ENCODE results near the gene MBD6. TPM values are rescaled to one million over a fixed set of nuclear protein-coding genes. Genes with fewer than 3 reads are reported as not detected.

The MBD6 gene
- total RNA-seq, 1 donor from 2014 or later = 158 TPM

DNA sequence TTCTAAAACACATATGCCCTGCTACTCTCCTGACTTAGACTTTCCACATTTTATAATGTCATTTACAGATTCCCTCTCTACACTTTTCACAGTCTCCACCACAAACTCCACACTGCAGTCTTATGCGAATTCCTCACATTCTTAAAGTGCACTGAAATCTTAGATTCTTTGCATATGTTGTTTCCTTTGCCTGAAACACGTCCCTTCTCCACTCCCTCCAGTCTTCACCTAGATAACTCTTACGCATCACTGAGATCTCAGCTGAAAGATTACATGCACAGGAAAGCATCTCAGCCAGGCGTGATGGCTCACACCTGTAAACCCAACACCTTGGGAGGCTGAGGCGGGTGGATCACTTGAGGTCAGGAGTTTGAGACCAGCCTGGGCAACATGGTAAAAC is 39.2 kb upstream of the MBD6 start:
- H3K9me3 Mint-ChIP-seq (ENCODE audit: low read depth) = no peaks in the 10 kb centered on the region
- H3K4me1 Mint-ChIP-seq (ENCODE audit: low read depth) = peaks cover 3% of the 10 kb centered on the region
- no peak for DNase-seq (ENCODE audit: low spot score, unreplicated experiment)
- no peaks in the 10 kb centered on the region for H3K36me3 Mint-ChIP-seq (ENCODE audit: insufficient read depth)
- H3K27ac Mint-ChIP-seq = no peak overlapping the region
- TF ChIP-seq, protein P1, sequence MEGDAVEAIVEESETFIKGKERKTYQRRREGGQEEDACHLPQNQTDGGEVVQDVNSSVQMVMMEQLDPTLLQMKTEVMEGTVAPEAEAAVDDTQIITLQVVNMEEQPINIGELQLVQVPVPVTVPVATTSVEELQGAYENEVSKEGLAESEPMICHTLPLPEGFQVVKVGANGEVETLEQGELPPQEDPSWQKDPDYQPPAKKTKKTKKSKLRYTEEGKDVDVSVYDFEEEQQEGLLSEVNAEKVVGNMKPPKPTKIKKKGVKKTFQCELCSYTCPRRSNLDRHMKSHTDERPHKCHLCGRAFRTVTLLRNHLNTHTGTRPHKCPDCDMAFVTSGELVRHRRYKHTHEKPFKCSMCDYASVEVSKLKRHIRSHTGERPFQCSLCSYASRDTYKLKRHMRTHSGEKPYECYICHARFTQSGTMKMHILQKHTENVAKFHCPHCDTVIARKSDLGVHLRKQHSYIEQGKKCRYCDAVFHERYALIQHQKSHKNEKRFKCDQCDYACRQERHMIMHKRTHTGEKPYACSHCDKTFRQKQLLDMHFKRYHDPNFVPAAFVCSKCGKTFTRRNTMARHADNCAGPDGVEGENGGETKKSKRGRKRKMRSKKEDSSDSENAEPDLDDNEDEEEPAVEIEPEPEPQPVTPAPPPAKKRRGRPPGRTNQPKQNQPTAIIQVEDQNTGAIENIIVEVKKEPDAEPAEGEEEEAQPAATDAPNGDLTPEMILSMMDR (IDR thresholded peaks at IDR 0.05; ENCODE audit: unreplicated experiment) = no peak
- H3K4me3 Mint-ChIP-seq (ENCODE audit: low read depth) = no peak overlapping the region
- peaks cover 41% of the 10 kb centered on the region for H3K27me3 Mint-ChIP-seq

DNA sequence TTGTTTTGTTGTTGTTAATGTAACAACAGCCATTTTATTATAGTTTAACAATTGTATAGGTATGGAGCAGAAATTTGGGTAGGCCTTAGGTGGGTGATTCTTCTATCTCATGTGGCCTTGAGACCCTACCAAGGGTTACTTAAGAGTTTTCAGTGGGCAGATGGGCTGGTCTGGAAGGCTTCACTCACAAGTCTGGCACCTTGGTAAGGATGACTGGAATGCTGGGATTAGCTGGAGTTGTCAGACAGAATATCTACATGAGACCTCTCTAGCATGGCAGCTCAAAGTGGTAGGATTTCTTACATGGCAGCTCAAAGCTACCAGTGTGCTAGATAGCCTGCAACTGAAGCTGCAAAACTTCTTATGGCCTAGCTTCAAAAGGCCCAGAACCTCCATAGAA is 36.9 kb upstream of the MBD6 start:
- TF ChIP-seq, protein P1 (IDR thresholded peaks at IDR 0.05; ENCODE audit: unreplicated experiment) = no peak
- no peaks in the 10 kb centered on the region for H3K9me3 Mint-ChIP-seq (ENCODE audit: low read depth)
- no peak overlapping the region for H3K4me3 Mint-ChIP-seq (ENCODE audit: low read depth)
- H3K36me3 Mint-ChIP-seq (ENCODE audit: insufficient read depth) = peaks cover 7% of the 10 kb centered on the region
- no peak for DNase-seq (ENCODE audit: low spot score, unreplicated experiment)
- peaks cover 12% of the 10 kb centered on the region for H3K4me1 Mint-ChIP-seq (ENCODE audit: low read depth)
- no peak overlapping the region for H3K27ac Mint-ChIP-seq
- H3K27me3 Mint-ChIP-seq = peaks cover 18% of the 10 kb centered on the region

DNA sequence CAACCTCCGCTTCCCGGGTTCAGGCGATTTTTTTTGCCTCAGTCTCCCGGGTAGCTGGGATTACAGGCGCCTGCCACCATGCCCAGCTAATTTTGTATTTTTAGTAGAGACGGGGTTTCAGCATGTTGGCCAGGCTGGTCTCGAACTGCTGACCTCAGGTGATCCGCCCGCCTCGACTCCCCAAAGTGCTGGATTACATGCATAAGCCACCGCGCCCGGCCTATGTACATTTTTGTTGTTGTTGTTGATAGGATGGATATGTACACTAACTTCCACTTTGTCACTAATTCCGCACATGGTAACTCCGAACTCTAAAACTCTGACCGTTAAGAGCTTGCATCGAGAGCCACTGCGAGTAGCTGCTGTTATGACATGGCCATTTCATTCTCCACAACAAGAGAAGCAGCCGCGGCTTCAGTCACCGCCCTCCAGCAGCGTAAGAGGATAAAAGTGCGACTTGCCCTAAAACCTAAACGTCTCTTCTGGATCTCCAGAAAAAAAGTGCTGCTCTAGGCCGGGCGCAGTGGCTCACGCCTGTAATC is 35.5 kb upstream of the MBD6 start:
- no peaks in the 10 kb centered on the region for H3K9me3 Mint-ChIP-seq (ENCODE audit: low read depth)
- H3K27me3 Mint-ChIP-seq = peaks cover 6% of the 10 kb centered on the region
- DNase-seq (ENCODE audit: low spot score, unreplicated experiment) = no peak
- H3K27ac Mint-ChIP-seq = peak overlapping the region; percentile 21
- H3K36me3 Mint-ChIP-seq (ENCODE audit: insufficient read depth) = peaks cover 14% of the 10 kb centered on the region
- TF ChIP-seq, protein P1 (IDR thresholded peaks at IDR 0.05; ENCODE audit: unreplicated experiment) = no peak
- peaks cover 12% of the 10 kb centered on the region for H3K4me1 Mint-ChIP-seq (ENCODE audit: low read depth)
- H3K4me3 Mint-ChIP-seq (ENCODE audit: low read depth) = peak overlapping the region; percentile 97

DNA sequence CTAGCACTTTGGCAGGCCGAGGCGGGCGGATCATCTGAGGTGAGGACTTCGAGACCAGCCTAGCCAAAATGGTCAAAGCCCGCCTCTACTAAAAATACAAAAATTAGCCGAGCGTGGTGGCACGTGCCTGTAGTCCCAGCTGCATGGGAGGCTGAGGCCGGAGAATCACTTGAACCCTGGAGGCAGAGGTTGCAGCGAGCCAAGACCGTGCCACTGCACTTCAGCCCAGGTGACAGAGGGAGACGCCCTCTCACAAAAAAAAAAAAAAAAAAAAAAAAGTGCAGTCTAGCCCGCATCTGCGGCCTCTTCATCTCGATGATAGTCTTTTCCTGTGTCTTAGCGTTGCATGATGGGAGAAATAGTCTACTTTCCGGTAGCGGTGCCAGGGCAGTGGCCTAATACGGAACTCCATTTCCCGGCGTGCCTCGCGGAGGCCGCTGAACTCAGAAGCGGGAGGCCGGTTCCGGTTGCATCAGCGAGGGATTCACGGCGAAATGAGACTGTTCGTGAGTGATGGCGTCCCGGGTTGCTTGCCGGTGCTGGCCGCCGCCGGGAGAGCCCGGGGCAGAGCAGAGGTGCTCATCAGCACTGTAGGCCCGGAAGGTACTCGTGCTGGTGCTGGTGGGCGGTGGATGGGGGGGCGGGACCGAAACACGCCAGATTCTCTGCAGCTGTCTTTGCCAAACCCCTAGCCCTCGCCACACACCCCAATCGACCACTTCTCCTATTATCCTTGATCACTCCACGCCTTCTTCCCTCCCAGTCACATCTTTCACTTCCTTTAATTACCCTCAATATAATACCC is 34.8 kb upstream of the MBD6 start, which contains the start of gene MARS1:
TSS of gene MARS1 (plus strand) at position 472 of the 805 bp plus-strand sequence. CDS start at position 495, 23 bp downstream.
- Mint-ChIP-seq H3K36me3 (ENCODE audit: insufficient read depth) (peaks cover 17% of the 10 kb centered on the region), H3K4me1 (ENCODE audit: low read depth) (peaks cover 12% of the 10 kb centered on the region), H3K27me3 (peaks cover 6% of the 10 kb centered on the region), H3K27ac (peak within 1 kb of the TSS; percentile 95), H3K9me3 (ENCODE audit: low read depth) (peaks cover under 1% of the 10 kb centered on the region), H3K4me3 (ENCODE audit: low read depth) (peak within 1 kb of the TSS; percentile 97)
- DNase-seq (ENCODE audit: low spot score, unreplicated experiment) = peak; percentile 72
- TF ChIP-seq, protein P1 (IDR thresholded peaks at IDR 0.05; ENCODE audit: unreplicated experiment) = no peak

DNA sequence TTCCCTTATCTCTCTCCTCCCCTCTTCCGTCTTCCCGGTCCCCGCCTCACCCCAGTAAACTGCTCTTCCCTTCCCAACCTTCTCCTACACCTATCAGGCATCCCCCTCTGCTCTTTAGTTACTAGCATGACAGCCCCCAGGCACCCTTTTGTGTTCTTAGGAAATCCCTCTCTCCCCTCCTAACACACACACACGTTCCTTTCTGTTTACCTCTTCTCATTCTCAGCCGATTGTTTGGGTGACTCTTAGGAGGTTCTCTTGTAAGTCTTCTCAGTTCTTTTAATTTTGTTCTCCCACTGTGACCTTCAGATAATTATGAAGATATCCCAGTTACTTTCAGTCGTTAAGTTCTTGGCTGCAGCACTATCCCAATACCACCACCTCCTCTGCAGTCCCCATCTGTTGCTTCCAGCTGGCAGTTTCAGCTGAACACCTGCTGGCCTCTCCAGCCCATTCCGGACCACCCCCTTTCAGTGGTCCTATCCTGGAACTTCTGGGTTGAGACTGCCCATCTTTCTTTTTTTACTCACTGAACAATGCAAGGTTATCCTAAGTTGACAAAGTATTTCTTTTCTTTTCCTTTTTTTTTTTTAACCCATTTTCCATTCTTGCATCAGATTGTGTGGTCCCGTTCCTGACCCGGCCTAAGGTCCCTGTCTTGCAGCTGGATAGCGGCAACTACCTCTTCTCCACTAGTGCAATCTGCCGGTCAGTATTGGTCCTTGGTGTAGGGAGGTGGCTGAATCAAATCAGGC is 34.0 kb upstream of the MBD6 start:
- Mint-ChIP-seq H3K27ac (peak overlapping the region; percentile 95), H3K36me3 (ENCODE audit: insufficient read depth) (peaks cover 19% of the 10 kb centered on the region), H3K9me3 (ENCODE audit: low read depth) (peaks cover 2% of the 10 kb centered on the region), H3K27me3 (no peaks in the 10 kb centered on the region), H3K4me3 (ENCODE audit: low read depth) (peak overlapping the region; percentile 97), H3K4me1 (ENCODE audit: low read depth) (peaks cover 12% of the 10 kb centered on the region)
- no peak for DNase-seq (ENCODE audit: low spot score, unreplicated experiment)
- TF ChIP-seq, protein P1 (IDR thresholded peaks at IDR 0.05; ENCODE audit: unreplicated experiment) = no peak

Data from progenitor cell of endocrine pancreas (in vitro differentiated cells).